PC-3 (cell line): ENCODE data around the gene BOD1. TPM values are rescaled to one million over a fixed set of nuclear protein-coding genes. Genes with fewer than 3 reads are reported as not detected.

Source experiments
- ATAC-seq: fragments of 200-7000 bp; cut with Tn5 transposase; 2 replicates; pipeline ENCODE4 v1.9.1; 2020; ENCODE audit warnings: mild to moderate bottlenecking, moderate library complexity
- BruUV-seq: library from RNA; stranded (reverse); fragments of 400-500 nt; replicated peaks from 2 replicates; lab custom pipeline; 2021; lab: Mats Ljungman, UMichigan
- CTCF ChIA-PET: fragments of 300-600 bp; sonication (Branson Sonifier 250); formaldehyde crosslinking; loops from one replicate; lab custom pipeline; 2022; ENCODE audit warnings: antibody characterized with exemption; lab: Charles Lee
- POLR2A ChIA-PET: fragments of 300-600 bp; sonication (Branson Sonifier 250); formaldehyde crosslinking; loops from one replicate; lab custom pipeline; 2022; ENCODE audit warnings: antibody characterized with exemption; ENCODE audit not compliant: unreplicated experiment; lab: Charles Lee
- DNase-seq: peaks from one replicate; pipeline ENCODE4 v3.0.0-alpha.2; 2015
- H2AFZ ChIP-seq: fragments of 300-600 bp; sonication (generic); 2 replicates; pipeline ENCODE4 v1.6.0; 2016; ENCODE audit warnings: antibody characterized with exemption, low read length
- H3F3A ChIP-seq: fragments of 300-600 bp; sonication (generic); one replicate; pipeline ENCODE4 v1.6.0; 2017; ENCODE audit warnings: antibody characterized with exemption, low read length, control low read depth, mild to moderate bottlenecking; ENCODE audit not compliant: unreplicated experiment
- H3K27ac ChIP-seq: fragments of 300-600 bp; sonication (generic); 2 replicates; pipeline ENCODE4 v1.5.1; 2016; ENCODE audit warnings: mild to moderate bottlenecking, low read length
- H3K27me3 ChIP-seq: fragments of 300-600 bp; sonication (generic); 2 replicates; pipeline ENCODE4 v1.6.1; 2016; ENCODE audit warnings: low read length, mixed read lengths
- H3K36me3 ChIP-seq: fragments of 300-600 bp; sonication (generic); 2 replicates; pipeline ENCODE4 v1.6.1; 2016; ENCODE audit warnings: low read depth, mixed run types, low read length, mixed read lengths
- H3K4me1 ChIP-seq: fragments of 300-600 bp; sonication (generic); 2 replicates; pipeline ENCODE4 v1.5.1; 2016; ENCODE audit warnings: low read length; ENCODE audit not compliant: insufficient read depth
- H3K4me2 ChIP-seq: fragments of 300-600 bp; sonication (generic); 2 replicates; pipeline ENCODE4 v1.6.0; 2016; ENCODE audit warnings: low read length
- H3K4me3 ChIP-seq: fragments of 300-600 bp; sonication (generic); 2 replicates; pipeline ENCODE4 v1.5.1; 2016; ENCODE audit warnings: mild to moderate bottlenecking, low read length, mixed read lengths
- H3K79me2 ChIP-seq: fragments of 300-600 bp; sonication (generic); 2 replicates; pipeline ENCODE4 v1.6.1; 2017; ENCODE audit warnings: low read length, mixed read lengths
- H3K9ac ChIP-seq: fragments of 300-600 bp; sonication (generic); 2 replicates; pipeline ENCODE4 v1.6.0; 2016; ENCODE audit warnings: mild to moderate bottlenecking, low read length
- H3K9me2 ChIP-seq: fragments of 300-600 bp; sonication (generic); replicated peaks from 2 replicates; pipeline ENCODE4 v1.6.1; 2016; ENCODE audit warnings: mixed run types, low read length, mixed read lengths
- H3K9me3 ChIP-seq: fragments of 300-600 bp; sonication (generic); 2 replicates; pipeline ENCODE4 v1.6.1; 2016; ENCODE audit warnings: low read length, mixed read lengths
- H4K20me1 ChIP-seq: fragments of 300-600 bp; sonication (generic); 2 replicates; pipeline ENCODE4 v1.6.1; 2016; ENCODE audit warnings: low read length, mixed read lengths
- CTCF ChIP-seq: fragments of 300-600 bp; sonication (generic); conservative IDR thresholded peaks from 2 replicates; pipeline ENCODE4 v1.5.1; 2017; ENCODE audit warnings: antibody characterized with exemption, low read depth, mild to moderate bottlenecking, low read length
- EZH2 ChIP-seq: fragments of 300-600 bp; sonication (generic); IDR thresholded peaks from one replicate; pipeline ENCODE4 v1.6.1; 2017; ENCODE audit warnings: antibody characterized with exemption, mild to moderate bottlenecking, low read length; ENCODE audit not compliant: unreplicated experiment
- EZH2phosphoT487 ChIP-seq: fragments of 300-600 bp; sonication (generic); IDR thresholded peaks from 2 replicates; pipeline ENCODE4 v1.6.1; 2018; ENCODE audit warnings: mild to moderate bottlenecking, antibody characterized with exemption, low read length, borderline replicate concordance
- intact Hi-C: fragments of 100-400 bp; cut with micrococcal nuclease; formaldehyde crosslinking; loops from 2 replicates; pipeline ENCODE4 v1.9.0; 2023
- total RNA-seq: library from RNA; depleted of rRNA; stranded (reverse); fragments of >200 nt; gene quantifications from 2 replicates; pipeline ENCODE4 v1.2.3, GENCODE V29; 2014

The BOD1 gene
- total RNA-seq, 1 experiment from 2014 or later, result 153 TPM

DNA sequence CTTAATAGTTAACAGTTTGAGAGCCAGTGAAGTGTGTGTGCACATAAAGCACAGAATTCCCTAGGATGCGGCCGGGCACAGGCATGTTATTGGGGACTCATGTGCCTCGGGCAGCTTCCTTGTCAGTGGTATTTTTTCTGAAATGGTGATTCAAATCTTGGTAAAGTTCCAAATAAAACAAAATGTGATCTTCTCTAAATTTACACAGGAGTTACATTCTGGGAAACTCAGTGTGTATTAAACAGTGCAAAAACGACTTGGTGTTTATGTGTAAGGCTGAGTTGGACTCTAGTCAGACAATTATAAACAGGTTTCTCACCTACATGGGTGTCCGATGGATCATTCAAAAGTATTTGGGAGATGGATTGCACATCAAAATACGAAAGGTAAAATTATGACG lies 48.9 kb downstream of the BOD1 start:
- ChIA-PET POLR2A (no interaction called here), CTCF (interaction anchor here (0.6 kb wide), 1 partner anchor 74 kb away, joined by 18 read pairs; no protein-coding TSS in a partner anchor)
- peak; percentile 97 for DNase-seq
- H3K9me3 ChIP-seq, result no peaks in the 10 kb centered on the region
- no peaks in the 10 kb centered on the region for H3K9me2 ChIP-seq
- TF ChIP-seq CTCF (no peak), EZH2 (no peak), EZH2phosphoT487 (no peak)
- H3K79me2 ChIP-seq, result no peaks in the 10 kb centered on the region
- peak overlapping the region; percentile 33; the same call in 1 of the 2 replicates for H3K9ac ChIP-seq
- H3K4me1 ChIP-seq, result peaks cover 25% of the 10 kb centered on the region
- H3K4me2 ChIP-seq, result peak overlapping the region; percentile 52
- 0 out of 2 replicates have a peak overlapping the region, but pooled peaks have one; percentile 8 for H2AFZ ChIP-seq
- H3K27ac ChIP-seq, result peak overlapping the region; percentile 80
- peaks cover 6% of the 10 kb centered on the region for H3F3A ChIP-seq
- H3K4me3 ChIP-seq, result 0 out of 2 replicates have a peak overlapping the region, but pooled peaks have one; percentile 9
- no peaks in the 10 kb centered on the region for H3K27me3 ChIP-seq
- no peaks in the 10 kb centered on the region for H3K36me3 ChIP-seq
- no TSS peak for BruUV-seq
- ATAC-seq, result peak; percentile 84
- intact Hi-C loops, result loop anchor here (1.0 to 5.0 kb wide), 3 partner anchors 54 to 112 kb away; no protein-coding TSS in a partner anchor
- H4K20me1 ChIP-seq, result no peaks in the 10 kb centered on the region

DNA sequence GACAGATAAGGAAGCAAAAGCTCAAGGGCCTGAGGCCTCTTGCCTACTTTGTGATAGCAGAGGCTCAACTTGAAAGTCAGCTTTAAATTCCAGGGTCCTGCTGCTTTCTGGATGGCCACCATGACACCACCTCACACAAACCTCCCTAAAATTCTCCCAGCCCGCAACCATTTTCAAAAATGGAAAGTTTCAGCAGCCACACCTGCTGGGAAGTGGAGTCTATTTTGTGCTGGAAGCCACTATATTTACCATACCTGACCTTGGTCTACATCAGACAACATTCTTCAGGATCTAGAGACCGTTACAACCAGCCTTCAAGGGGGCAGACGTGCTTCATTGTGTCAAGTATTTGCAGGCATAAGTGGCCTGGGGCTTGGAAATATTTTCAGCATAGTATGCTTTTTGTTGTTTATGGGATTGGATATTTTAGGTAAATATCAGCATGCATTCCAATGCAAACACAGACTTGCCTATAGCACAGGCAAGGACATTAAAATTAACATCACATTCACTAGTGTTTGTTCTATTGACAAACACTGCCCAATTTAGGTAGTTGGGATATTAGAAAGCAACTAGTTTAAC lies 50.9 kb downstream of the BOD1 start:
- Histone ChIP-seq H3K9me2 (no peaks in the 10 kb centered on the region), H2AFZ (no peak overlapping the region), H3K4me2 (no peak overlapping the region), H3K27me3 (peaks cover 3% of the 10 kb centered on the region; the same call in 1 of the 2 replicates), H3F3A (peaks cover 6% of the 10 kb centered on the region), H3K4me1 (peaks cover 20% of the 10 kb centered on the region), H3K4me3 (no peak overlapping the region), H3K36me3 (no peaks in the 10 kb centered on the region), H4K20me1 (no peaks in the 10 kb centered on the region), H3K27ac (no peak overlapping the region), H3K79me2 (no peaks in the 10 kb centered on the region), H3K9me3 (no peaks in the 10 kb centered on the region), H3K9ac (no peak overlapping the region)
- intact Hi-C loops, result loop anchor here (5.0 kb wide), 1 partner anchor 93 kb away; no protein-coding TSS in a partner anchor
- no TSS peak for BruUV-seq
- POLR2A ChIA-PET, result no interaction called here
- ATAC-seq, result no peak
- CTCF ChIA-PET, result no interaction called here
- no peak for DNase-seq
- TF ChIP-seq EZH2 (no peak), EZH2phosphoT487 (no peak), CTCF (no peak)

DNA sequence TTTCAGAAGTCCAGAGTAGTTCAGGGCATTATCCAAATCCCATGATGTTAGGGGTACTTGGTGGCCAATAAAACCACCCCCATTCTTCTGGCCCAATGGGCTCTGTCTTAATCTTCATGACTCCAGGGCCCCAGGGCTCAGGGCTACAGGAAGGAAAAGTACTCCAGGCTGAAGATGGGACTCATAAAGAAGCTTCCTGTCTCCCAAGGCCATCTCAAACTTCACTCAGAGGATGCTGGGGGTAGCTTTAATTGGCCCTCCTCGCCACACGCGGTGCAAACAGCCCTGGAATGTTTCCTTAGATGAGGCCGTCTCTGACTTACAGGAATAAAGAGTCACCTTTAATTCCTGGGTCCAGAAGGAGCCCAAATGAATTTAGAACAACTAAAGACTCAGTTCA lies 52.3 kb downstream of the BOD1 start:
- Histone ChIP-seq H3K4me3 (no peak overlapping the region), H2AFZ (no peak overlapping the region), H3K79me2 (no peaks in the 10 kb centered on the region), H3K9me3 (no peaks in the 10 kb centered on the region), H4K20me1 (no peaks in the 10 kb centered on the region), H3K4me1 (peaks cover 20% of the 10 kb centered on the region), H3K9me2 (no peaks in the 10 kb centered on the region), H3K27me3 (peaks cover 3% of the 10 kb centered on the region; the same call in 1 of the 2 replicates), H3K4me2 (no peak overlapping the region), H3K27ac (no peak overlapping the region), H3K9ac (no peak overlapping the region), H3F3A (peaks cover 6% of the 10 kb centered on the region), H3K36me3 (no peaks in the 10 kb centered on the region)
- no peak for ATAC-seq
- intact Hi-C loops, result no loop called here
- ChIA-PET CTCF (no interaction called here), POLR2A (no interaction called here)
- DNase-seq, result no peak
- TF ChIP-seq EZH2 (no peak), CTCF (no peak), EZH2phosphoT487 (no peak)
- no TSS peak for BruUV-seq
